HG02970 (cell line): ENCODE results near the gene MBOAT2.
"Not testable (repeated sequence)": the region's sequence is repeated elsewhere in the genome, so short reads cannot be mapped to it uniquely, and the experiment has no call there.

Experiments used
- ATAC-seq: cut with Tn5 transposase; IDR thresholded peaks from one replicate; pipeline ENCODE4 v1.9.1; 2021; ENCODE audit warnings: mild to moderate bottlenecking, moderate library complexity, moderate number of reproducible peaks; ENCODE audit not compliant: unreplicated experiment, low FRiP score

The MBOAT2 gene

GRCh38 chr2:8994386-8994785 lies 9.1 kb downstream of the MBOAT2 start:
- no peak for ATAC-seq

GRCh38 chr2:8993902-8994278 lies 9.6 kb downstream of the MBOAT2 start:
- ATAC-seq = no peak

DNA sequence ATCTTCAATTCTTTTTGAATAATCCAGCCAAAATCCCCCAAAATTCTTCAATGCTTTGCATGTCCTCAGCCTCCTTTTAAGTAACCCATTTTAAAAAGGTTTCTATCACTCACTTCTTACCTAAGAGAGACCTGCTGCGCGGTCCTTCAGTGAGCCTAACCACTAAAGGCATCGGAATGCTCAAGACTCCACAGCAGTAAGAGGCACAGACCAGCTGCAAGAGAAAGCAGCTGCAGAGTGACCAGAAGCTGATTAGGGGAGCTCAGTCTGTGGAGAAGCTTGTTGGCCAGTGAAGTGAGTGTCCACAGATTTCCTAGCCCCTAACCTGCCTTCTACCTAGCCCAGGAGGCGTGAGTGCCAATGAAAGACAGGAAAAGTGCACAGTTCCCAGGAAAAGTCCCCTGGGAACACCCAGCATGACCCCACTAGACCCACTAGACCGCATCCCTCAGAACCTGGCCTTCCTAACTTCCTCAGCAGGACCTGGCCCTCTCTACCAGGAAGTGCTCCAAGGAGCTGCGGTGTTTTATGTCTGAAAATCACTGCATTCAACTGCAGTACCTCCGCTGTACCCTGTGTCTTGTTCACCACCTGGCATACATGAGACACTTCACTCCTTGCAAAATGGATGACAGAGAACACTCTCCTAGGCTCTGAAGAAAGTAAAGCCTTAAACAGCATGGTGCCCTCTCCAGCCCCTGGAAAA lies 10.1 kb downstream of the MBOAT2 start:
- no peak for ATAC-seq

DNA sequence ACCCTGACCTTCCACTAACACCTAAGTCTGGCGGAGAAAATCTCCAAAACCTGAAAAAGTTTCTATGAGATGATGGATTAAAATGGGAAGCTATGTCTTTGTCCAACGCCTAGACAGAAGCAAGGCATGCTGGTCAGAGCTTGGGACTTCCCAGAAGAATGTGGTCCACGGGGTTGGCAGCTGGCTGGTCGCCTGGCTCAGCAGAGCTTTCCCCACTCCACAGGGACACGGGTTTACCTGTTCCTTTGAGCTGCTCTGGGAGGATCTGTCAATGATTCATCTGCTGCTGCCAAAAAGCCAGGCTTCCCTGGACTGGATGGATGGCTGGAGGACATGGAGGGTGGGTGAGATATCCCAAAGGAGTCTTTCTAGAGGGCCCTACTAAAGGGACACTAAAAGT lies 10.8 kb downstream of the MBOAT2 start:
- no peak for ATAC-seq

GRCh38 chr2:8989536-8990079 lies 13.9 kb downstream of the MBOAT2 start:
- ATAC-seq = no peak

GRCh38 chr2:8987410-8987809 lies 16.1 kb downstream of the MBOAT2 start:
- ATAC-seq = no peak

DNA sequence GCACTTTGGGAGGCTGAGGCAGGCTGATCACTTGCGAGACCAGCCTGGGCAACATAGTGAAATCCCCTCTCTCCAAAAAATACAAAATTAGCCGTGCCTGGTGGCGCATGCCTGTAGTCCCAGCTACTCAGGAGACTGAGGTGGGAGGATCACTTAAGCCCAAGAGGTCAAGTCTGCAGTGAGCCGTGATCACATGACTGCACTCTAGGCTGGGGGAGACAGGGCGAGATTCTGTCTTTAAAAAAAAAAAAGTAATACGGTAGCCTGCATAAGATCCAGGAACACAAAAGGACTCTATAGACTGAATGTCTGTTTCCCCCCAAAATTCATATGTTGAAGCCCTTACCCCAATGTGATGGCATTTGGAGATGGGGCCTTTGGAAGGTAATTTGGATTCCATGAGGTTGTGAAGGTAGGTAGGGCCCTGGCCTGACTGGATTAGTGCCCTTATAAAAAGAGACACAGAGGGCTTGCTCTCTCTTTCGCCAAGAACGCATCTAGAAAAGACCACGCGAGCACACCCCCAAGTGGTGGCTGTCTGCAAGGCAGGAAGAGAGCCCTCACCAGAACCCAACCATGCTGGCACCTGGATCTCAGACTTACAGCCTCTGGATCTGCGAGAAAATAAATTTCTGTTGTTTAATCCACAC lies 17.0 kb downstream of the MBOAT2 start:
- ATAC-seq = no peak

DNA sequence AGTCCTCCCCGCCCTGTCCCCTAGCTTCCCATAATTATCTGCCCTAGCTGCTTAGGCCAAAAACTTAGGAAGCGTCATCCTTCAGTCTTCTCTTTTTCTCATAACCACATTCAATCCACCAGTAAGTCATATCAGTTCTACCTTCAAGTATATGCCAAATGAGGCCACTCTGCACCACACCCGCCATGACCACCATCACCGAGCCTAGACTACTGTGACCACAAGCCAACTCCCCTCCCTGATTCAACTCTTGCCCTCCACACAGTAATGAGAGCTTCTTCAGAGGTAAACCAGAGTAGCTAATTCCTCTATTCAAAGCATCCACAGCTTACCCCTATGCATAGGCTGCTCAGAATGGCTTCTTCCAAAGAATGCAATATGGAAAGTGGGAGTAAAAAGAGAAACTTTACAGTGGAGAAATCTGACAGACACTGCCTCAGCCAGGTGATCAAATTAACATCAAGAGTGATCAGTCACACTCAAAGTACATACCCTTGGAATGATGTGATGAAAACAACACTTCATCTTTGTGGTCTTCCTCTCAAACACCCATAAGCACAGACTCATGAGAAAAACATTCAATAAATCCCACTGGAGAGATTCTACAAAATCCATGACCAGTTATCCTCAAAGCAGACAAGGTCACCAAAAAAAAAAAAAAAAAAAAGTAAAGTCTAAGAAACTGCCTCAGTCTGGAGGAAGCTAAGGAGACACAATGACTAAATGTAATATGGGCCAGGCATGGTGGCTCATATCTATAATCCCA lies 17.7 kb downstream of the MBOAT2 start:
- ATAC-seq = no peak

- ATAC-seq = no peak
Measured at GRCh38 chr2:8984855-8985254, 18.6 kb downstream of the MBOAT2 start.

DNA sequence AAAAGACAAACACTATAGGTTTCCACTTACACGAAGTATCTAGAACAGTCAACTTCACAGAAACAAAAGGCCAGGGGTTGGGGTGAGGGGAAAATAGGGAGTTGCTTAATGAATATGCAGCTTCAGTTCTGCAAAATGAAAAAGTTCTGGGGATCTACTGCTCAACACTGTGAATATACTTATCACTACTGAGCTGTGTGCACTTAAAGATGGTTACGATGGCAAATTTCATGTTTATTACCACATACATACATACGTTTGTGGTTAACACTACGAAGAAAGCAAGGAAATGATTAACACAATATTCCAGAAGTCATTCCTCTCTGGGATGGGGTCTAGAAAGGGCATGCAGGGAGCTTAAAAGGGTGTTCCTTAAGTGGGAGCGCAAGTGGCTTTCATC lies 19.3 kb downstream of the MBOAT2 start:
- no peak for ATAC-seq

GRCh38 chr2:8983571-8983970 lies 19.9 kb downstream of the MBOAT2 start:
- no peak for ATAC-seq

- no peak for ATAC-seq
Measured at GRCh38 chr2:8981876-8982275, 21.6 kb downstream of the MBOAT2 start.

DNA sequence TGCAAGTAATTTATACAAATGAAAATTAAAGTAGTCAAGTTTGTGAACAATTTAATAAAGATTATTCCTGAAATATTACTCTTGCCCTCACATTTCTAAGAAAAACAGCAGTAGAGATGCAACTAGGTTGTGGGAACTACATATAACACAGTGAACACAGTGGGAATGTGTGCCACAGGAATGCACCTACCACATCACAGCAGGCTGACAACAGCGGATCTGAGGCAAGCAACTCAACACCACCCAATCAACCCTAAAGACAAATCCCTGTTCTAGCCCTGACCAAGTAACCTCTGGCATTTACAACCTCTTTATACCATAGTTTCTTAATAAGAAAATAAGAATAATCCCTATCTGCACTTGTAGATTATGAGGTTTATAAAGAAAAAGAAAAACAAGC lies 23.4 kb downstream of the MBOAT2 start:
- no peak for ATAC-seq

GRCh38 chr2:8977758-8978157 lies 25.7 kb downstream of the MBOAT2 start:
- no peak for ATAC-seq

DNA sequence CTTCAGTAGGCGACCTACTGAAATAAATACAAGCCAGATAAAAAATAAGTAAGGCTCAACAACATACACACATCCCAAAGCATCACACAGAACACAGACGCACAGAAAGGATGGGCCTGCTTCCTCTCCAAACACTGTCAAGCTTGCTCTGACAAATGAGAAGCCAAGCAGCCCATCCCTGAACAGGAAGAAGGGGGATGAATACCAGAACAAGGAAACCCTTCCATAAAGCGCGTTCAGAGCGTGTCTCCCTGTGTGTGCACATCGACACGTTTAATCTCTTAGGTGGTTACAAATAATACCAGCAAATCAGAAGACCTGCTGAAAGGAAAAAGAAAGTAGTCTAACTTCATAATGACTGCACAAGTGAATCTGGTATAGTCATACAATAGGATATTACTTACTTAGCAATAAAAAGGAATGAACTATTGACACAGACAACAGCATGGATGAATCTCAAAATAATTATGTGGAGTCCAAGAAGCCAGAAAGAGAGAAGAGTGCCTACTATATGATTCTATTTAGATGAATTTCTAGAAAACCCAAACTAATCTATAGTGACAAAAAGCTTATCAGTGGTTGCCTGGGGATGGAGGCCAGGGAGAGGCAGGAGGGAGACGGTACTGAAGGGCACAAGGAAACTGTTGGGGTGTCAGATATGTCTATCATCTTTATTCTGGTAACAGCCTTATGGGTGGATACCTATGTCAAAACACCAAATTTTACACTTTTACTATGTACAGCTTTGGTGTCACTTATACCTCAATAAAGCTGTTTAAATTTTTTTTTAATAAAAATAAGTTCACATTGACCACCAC lies 26.8 kb downstream of the MBOAT2 start:
- no peak for ATAC-seq

DNA sequence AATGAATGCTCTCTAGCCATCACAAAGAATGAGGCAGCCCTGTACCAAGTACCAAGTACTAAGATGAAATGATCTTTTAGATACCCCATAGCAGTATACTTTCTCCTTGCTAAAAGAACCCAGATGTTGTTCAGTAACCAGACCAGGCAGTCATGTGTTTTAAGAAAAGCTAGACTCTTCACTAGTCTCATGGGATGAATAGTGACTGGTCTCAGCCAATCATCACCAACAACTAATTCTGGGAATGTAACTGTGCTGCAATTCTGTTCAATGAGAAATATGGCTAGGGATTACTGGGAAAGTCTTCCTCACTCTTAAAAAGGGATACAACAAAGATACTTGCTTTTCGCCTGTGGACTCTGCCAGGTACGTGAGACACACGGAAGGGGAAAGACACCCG lies 29.5 kb downstream of the MBOAT2 start:
- ATAC-seq = no peak

- not testable (repeated sequence) for ATAC-seq
Measured at GRCh38 chr2:8973017-8973416, 30.5 kb downstream of the MBOAT2 start.

DNA sequence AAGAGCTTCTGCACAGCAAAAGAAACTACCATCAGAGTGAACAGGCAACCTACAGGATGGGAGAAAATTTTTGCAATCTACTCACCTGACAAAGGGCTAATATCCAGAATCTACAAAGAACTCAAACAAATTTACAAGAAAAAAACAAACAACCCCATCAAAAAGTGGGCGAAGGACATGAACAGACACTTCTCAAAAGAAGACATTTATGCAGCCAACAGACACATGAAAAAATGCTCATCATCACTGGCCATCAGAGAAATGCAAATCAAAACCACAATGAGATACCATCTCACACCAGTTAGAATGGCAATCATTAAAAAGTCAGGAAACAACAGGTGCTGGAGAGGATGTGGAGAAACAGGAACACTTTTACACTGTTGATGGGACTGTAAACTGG lies 30.9 kb downstream of the MBOAT2 start:
- not testable (repeated sequence) for ATAC-seq

GRCh38 chr2:8969348-8969747 lies 34.1 kb downstream of the MBOAT2 start:
- ATAC-seq = not testable (repeated sequence)

GRCh38 chr2:8966123-8966908 lies 37.2 kb downstream of the MBOAT2 start:
- ATAC-seq = no peak
